Measurements from ENCODE around the gene SMAD6. TPM values are rescaled to one million over a fixed set of nuclear protein-coding genes. Genes with fewer than 3 reads are reported as not detected.
A peak's percentile ranks its signal among the peaks of the same experiment; 100 is the strongest.
"Not testable (repeated sequence)": the region's sequence is repeated elsewhere in the genome, so short reads cannot be mapped to it uniquely, and the experiment has no call there.

Gene SMAD6
- total RNA-seq, 2 donors from 2014 or later: 190 to 213 TPM

GRCh38 chr15:66827039-66827697, 125.1 kb downstream of the SMAD6 start:
- no peak overlapping the region for H3K4me3 Mint-ChIP-seq
- peaks cover 2% of the 10 kb centered on the region for H3K27me3 Mint-ChIP-seq (ENCODE audit: insufficient read depth)
- H3K9me3 Mint-ChIP-seq: no peaks in the 10 kb centered on the region
- Histone ChIP-seq H3K27me3 (ENCODE audit: control insufficient read depth, insufficient read depth, low read length, poor library complexity, severe bottlenecking) (no peaks in the 10 kb centered on the region), H3K36me3 (ENCODE audit: control insufficient read depth, insufficient read depth, low read length) (no peaks in the 10 kb centered on the region), H3K9ac (ENCODE audit: extremely low read depth, low read length, poor library complexity, severe bottlenecking) (no peak overlapping the region), H3K4me1 (ENCODE audit: control insufficient read depth, insufficient read depth, low read length) (peaks cover 3% of the 10 kb centered on the region), H3K9me3 (ENCODE audit: control insufficient read depth, low read length) (no peaks in the 10 kb centered on the region), H3K4me3 (ENCODE audit: low read length) (no peak overlapping the region), H3K27ac (ENCODE audit: low read depth, low read length) (no peak overlapping the region)
- H3K4me1 Mint-ChIP-seq: peaks cover 24% of the 10 kb centered on the region
- H3K27ac Mint-ChIP-seq: no peak overlapping the region
- no peaks in the 10 kb centered on the region for H3K36me3 Mint-ChIP-seq (ENCODE audit: low read depth)
- 86 to 92% methylated on average over 4 to 8 of the region's 8 CpGs for WGBS, 2 experiments (ENCODE audit: insufficient coverage in 1 of 2, insufficient read length in 1 of 2)
- DNase-seq: peak; percentile 72
- TF ChIP-seq CTCF (conservative IDR thresholded peaks at IDR 0.05): no peak

GRCh38 chr15:66827698-66828055, 125.6 kb downstream of the SMAD6 start:
- H3K27me3 ChIP-seq (ENCODE audit: control insufficient read depth, insufficient read depth, low read length, poor library complexity, severe bottlenecking): no peaks in the 10 kb centered on the region
- no peaks in the 10 kb centered on the region for H3K9me3 ChIP-seq (ENCODE audit: control insufficient read depth, low read length)
- 90 to 92% methylated on average over 6 of the region's 6 CpGs for WGBS, 2 experiments (ENCODE audit: insufficient coverage in 1 of 2, insufficient read length in 1 of 2)
- Mint-ChIP-seq H3K9me3 (no peaks in the 10 kb centered on the region), H3K27ac (no peak overlapping the region), H3K4me3 (no peak overlapping the region), H3K27me3 (ENCODE audit: insufficient read depth) (peaks cover 2% of the 10 kb centered on the region), H3K4me1 (peaks cover 24% of the 10 kb centered on the region), H3K36me3 (ENCODE audit: low read depth) (no peaks in the 10 kb centered on the region)
- no peak overlapping the region for H3K4me3 ChIP-seq (ENCODE audit: low read length)
- TF ChIP-seq CTCF (conservative IDR thresholded peaks at IDR 0.05): no peak
- no peaks in the 10 kb centered on the region for H3K36me3 ChIP-seq (ENCODE audit: control insufficient read depth, insufficient read depth, low read length)
- DNase-seq: no peak
- no peak overlapping the region for H3K27ac ChIP-seq (ENCODE audit: low read depth, low read length)
- H3K9ac ChIP-seq (ENCODE audit: extremely low read depth, low read length, poor library complexity, severe bottlenecking): no peak overlapping the region
- H3K4me1 ChIP-seq (ENCODE audit: control insufficient read depth, insufficient read depth, low read length): peaks cover 3% of the 10 kb centered on the region

GRCh38 chr15:66828817-66829541, 126.9 kb downstream of the SMAD6 start:
- H3K27me3 Mint-ChIP-seq (ENCODE audit: insufficient read depth); H3K4me3 Mint-ChIP-seq; DNase-seq; H3K4me1 ChIP-seq (ENCODE audit: control insufficient read depth, insufficient read depth, low read length); H3K27ac ChIP-seq (ENCODE audit: low read depth, low read length); H3K4me3 ChIP-seq (ENCODE audit: low read length); H3K9ac ChIP-seq (ENCODE audit: extremely low read depth, low read length, poor library complexity, severe bottlenecking); H3K9me3 Mint-ChIP-seq; H3K36me3 ChIP-seq (ENCODE audit: control insufficient read depth, insufficient read depth, low read length); H3K36me3 Mint-ChIP-seq (ENCODE audit: low read depth); H3K27ac Mint-ChIP-seq; H3K27me3 ChIP-seq (ENCODE audit: control insufficient read depth, insufficient read depth, low read length, poor library complexity, severe bottlenecking); H3K9me3 ChIP-seq (ENCODE audit: control insufficient read depth, low read length): not testable (repeated sequence)
- 97 to 100% methylated on average over 8 to 11 of the region's 11 CpGs for WGBS, 2 experiments (ENCODE audit: insufficient coverage in 1 of 2, insufficient read length in 1 of 2)
- H3K4me1 Mint-ChIP-seq: peaks cover 27% of the 10 kb centered on the region
